ENCODE results near the gene TTC36. TPM values are rescaled to one million over a fixed set of nuclear protein-coding genes. Genes with fewer than 3 reads are reported as not detected.

TTC36 gene
- total and polyA plus RNA-seq, 2 of the 13 experiments (the other 11 are each of a cell fraction or from before 2014, with no cell fraction given) = 0.13 to 0.40 TPM

- POLR2A ChIA-PET = no interaction called here
- H3K9me3 ChIP-seq (ENCODE audit: low read length) = no peaks in the 10 kb centered on the region
- in situ Hi-C loops (cut with HindIII; ENCODE audit: extremely low pct_ligation_motif_present, low pct_unique_long_range_greater_than_20kb) = loop anchor here (10.0 to 25.0 kb wide), 2 partner anchors 113 to 361 kb away; no protein-coding TSS in a partner anchor
- H3K36me3 ChIP-seq (replicated peaks in 1 of 2; ENCODE audit: control insufficient read depth in 1 of 2, insufficient read depth in 2 of 2, low read length in 2 of 2) = peaks cover 29 to 91% of the 10 kb centered on the region in 2 experiments
- no peak overlapping the region for H3K27ac ChIP-seq (ENCODE audit: extremely low read length, insufficient read depth, low read length)
- H3K9ac ChIP-seq (ENCODE audit: insufficient read depth, low read depth, low read length) = no peak overlapping the region
- 91% methylated on average over 4 of the region's 4 CpGs for WGBS (ENCODE audit: low lambda C conversion rate)
- CTCF ChIA-PET (ENCODE audit: low intra/inter-chr PET ratio, low total read pairs) = no interaction called here
- H3K27me3 ChIP-seq (ENCODE audit: control insufficient read depth in 1 of 2, insufficient read depth in 2 of 2, low read length in 2 of 2) = no peaks in the 10 kb centered on the region
- intact Hi-C loops (cut with micrococcal nuclease; ENCODE audit: unreplicated experiment) = no loop called here
- no TSS peak for BruUV-seq (replicated peaks)
- no peaks in the 10 kb centered on the region for H3K4me1 ChIP-seq (ENCODE audit: insufficient read depth, low read length)
- no peaks in the 10 kb centered on the region for H4K20me1 ChIP-seq (ENCODE audit: insufficient read depth, low read length)
- H3K79me2 ChIP-seq (ENCODE audit: insufficient read depth, low read length) = no peaks in the 10 kb centered on the region
- no peak overlapping the region for H3K4me2 ChIP-seq (ENCODE audit: low read depth, low read length)
- TF ChIP-seq ZNF441 (CRISPR knock-in tag; IDR thresholded peaks at IDR 0.05; ENCODE audit: borderline replicate concordance) (no peak), CEBPB (IDR thresholded peaks at IDR 0.05; ENCODE audit: borderline replicate concordance, low read depth, low read length) (no peak), E2F2 (CRISPR knock-in tag; IDR thresholded peaks at IDR 0.05; ENCODE audit: borderline replicate concordance) (no peak), NFKB2 (CRISPR knock-in tag; IDR thresholded peaks at IDR 0.05; ENCODE audit: borderline replicate concordance) (no peak), TFAP4 (IDR thresholded peaks at IDR 0.05; ENCODE audit: borderline replicate concordance, low read depth) (no peak), CHD2 (IDR thresholded peaks at IDR 0.05; ENCODE audit: low read depth, low read length) (no peak)
- DNase-seq (ENCODE audit: low spot score) = no peak
- H3K4me3 ChIP-seq (replicated peaks in 1 of 3; ENCODE audit: insufficient read depth in 1 of 3, low read depth in 2 of 3, low read length in 3 of 3) = no peak overlapping the region
- no peak for ATAC-seq
- no peak overlapping the region for H2AFZ ChIP-seq (ENCODE audit: low read length)
- FAIRE-seq = no peak
Measured at GRCh38 chr11:118497831-118498230, 29.4 kb upstream of the TTC36 start.

DNA sequence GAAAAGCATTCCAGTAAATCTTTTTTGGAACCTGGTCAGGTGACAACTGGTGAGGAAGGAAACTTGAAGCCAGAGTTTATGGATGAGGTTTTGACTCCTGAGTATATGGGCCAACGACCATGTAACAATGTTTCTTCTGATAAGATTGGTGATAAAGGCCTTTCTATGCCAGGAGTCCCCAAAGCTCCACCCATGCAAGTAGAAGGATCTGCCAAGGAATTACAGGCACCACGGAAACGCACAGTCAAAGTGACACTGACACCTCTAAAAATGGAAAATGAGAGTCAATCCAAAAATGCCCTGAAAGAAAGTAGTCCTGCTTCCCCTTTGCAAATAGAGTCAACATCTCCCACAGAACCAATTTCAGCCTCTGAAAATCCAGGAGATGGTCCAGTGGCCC lies 24.1 kb upstream of the TTC36 start:
- H3K9me3 ChIP-seq (ENCODE audit: low read length) = no peaks in the 10 kb centered on the region
- WGBS (ENCODE audit: low lambda C conversion rate) = 96% methylated on average over 3 of the region's 3 CpGs
- DNase-seq (ENCODE audit: low spot score) (no peak), FAIRE-seq (no peak), ATAC-seq (no peak)
- intact Hi-C loops (cut with micrococcal nuclease; ENCODE audit: unreplicated experiment) (no loop called here), in situ Hi-C loops (cut with HindIII; ENCODE audit: extremely low pct_ligation_motif_present, low pct_unique_long_range_greater_than_20kb) (no loop called here)
- no peaks in the 10 kb centered on the region for H3K27me3 ChIP-seq (ENCODE audit: control insufficient read depth in 1 of 2, insufficient read depth in 2 of 2, low read length in 2 of 2)
- no TSS peak for BruUV-seq (replicated peaks)
- H2AFZ ChIP-seq (ENCODE audit: low read length) = no peak overlapping the region
- H3K4me3 ChIP-seq (replicated peaks in 1 of 3; ENCODE audit: insufficient read depth in 1 of 3, low read depth in 2 of 3, low read length in 3 of 3) = no peak overlapping the region
- ChIA-PET CTCF (ENCODE audit: low intra/inter-chr PET ratio, low total read pairs) (no interaction called here), POLR2A (no interaction called here)
- no peak overlapping the region for H3K4me2 ChIP-seq (ENCODE audit: low read depth, low read length)
- H3K79me2 ChIP-seq (ENCODE audit: insufficient read depth, low read length) = no peaks in the 10 kb centered on the region
- H3K27ac ChIP-seq (ENCODE audit: extremely low read length, insufficient read depth, low read length) = no peak overlapping the region
- no peaks in the 10 kb centered on the region for H4K20me1 ChIP-seq (ENCODE audit: insufficient read depth, low read length)
- H3K4me1 ChIP-seq (ENCODE audit: insufficient read depth, low read length) = no peaks in the 10 kb centered on the region
- H3K36me3 ChIP-seq (replicated peaks in 1 of 2; ENCODE audit: control insufficient read depth in 1 of 2, insufficient read depth in 2 of 2, low read length in 2 of 2) = peaks cover 29 to 90% of the 10 kb centered on the region in 2 experiments
- H3K9ac ChIP-seq (ENCODE audit: insufficient read depth, low read depth, low read length) = no peak overlapping the region
- TF ChIP-seq PTBP1 (IDR thresholded peaks at IDR 0.05; ENCODE audit: low read depth, low read length, poor library complexity, severe bottlenecking) = no peak
- TF ChIP-seq DR1 (CRISPR knock-in tag; IDR thresholded peaks at IDR 0.05) = no peak
- TF ChIP-seq ZSCAN22 (CRISPR knock-in tag; IDR thresholded peaks at IDR 0.05) = no peak
- no peak for TF ChIP-seq AFF4 (CRISPR knock-in tag; IDR thresholded peaks at IDR 0.05)
- TF ChIP-seq RFX5 (IDR thresholded peaks at IDR 0.05; ENCODE audit: low read depth, low read length) = no peak
- no peak for TF ChIP-seq SETDB1 (CRISPR knock-in tag; IDR thresholded peaks at IDR 0.05; ENCODE audit: borderline replicate concordance)
- no peak for TF ChIP-seq SOX6 (IDR thresholded peaks at IDR 0.05)
- TF ChIP-seq SOX6 (CRISPR knock-in tag; IDR thresholded peaks at IDR 0.05) = no peak

All from HepG2 (cell line).